HEK293 (cell line): Measurements from ENCODE around the gene ARL14.

ENCODE experiments used
- BCL11A ChIP-seq: fragments of 450-650 bp; formaldehyde crosslinking; IDR thresholded peaks from 2 replicates; pipeline ENCODE4 v1.5.1; 2016; ENCODE audit warnings: low read depth, missing biosample characterization, missing genetic modification characterization
- BCL11B ChIP-seq: fragments of 450-650 bp; formaldehyde crosslinking; IDR thresholded peaks from 2 replicates; pipeline ENCODE4 v1.5.1; 2016; ENCODE audit warnings: low read depth, missing biosample characterization, missing genetic modification characterization
- GLIS2 ChIP-seq: fragments of 450-650 bp; formaldehyde crosslinking; IDR thresholded peaks from 2 replicates; pipeline ENCODE4 v1.5.1; 2016; ENCODE audit warnings: missing biosample characterization, missing genetic modification characterization
- IKZF3 ChIP-seq: fragments of 450-650 bp; IDR thresholded peaks from 2 replicates; pipeline ENCODE4 v1.5.0; 2018; ENCODE audit warnings: missing biosample characterization, mild to moderate bottlenecking, missing genetic modification characterization, moderate library complexity
- KLF16 ChIP-seq: fragments of 450-650 bp; formaldehyde crosslinking; IDR thresholded peaks from 2 replicates; pipeline ENCODE4 v1.5.1; 2017; ENCODE audit warnings: missing biosample characterization, missing genetic modification characterization
- RBAK ChIP-seq: fragments of 450-650 bp; formaldehyde crosslinking; IDR thresholded peaks from 2 replicates; pipeline ENCODE4 v1.5.1; 2016; ENCODE audit warnings: missing biosample characterization, missing genetic modification characterization
- SP2 ChIP-seq: fragments of 450-650 bp; formaldehyde crosslinking; IDR thresholded peaks from 2 replicates; pipeline ENCODE4 v1.5.1; 2016; ENCODE audit warnings: missing biosample characterization, missing genetic modification characterization
- TRIM28 ChIP-seq: IDR thresholded peaks from 2 replicates; pipeline ENCODE4 v1.6.1; 2011; ENCODE audit warnings: low read length, control low read depth, borderline replicate concordance
- YY2 ChIP-seq: fragments of 450-650 bp; formaldehyde crosslinking; IDR thresholded peaks from 2 replicates; pipeline ENCODE4 v1.5.1; 2016; ENCODE audit warnings: missing biosample characterization, missing genetic modification characterization
- ZBTB1 ChIP-seq: fragments of 450-650 bp; formaldehyde crosslinking; IDR thresholded peaks from 2 replicates; pipeline ENCODE4 v1.5.1; 2016; ENCODE audit warnings: missing biosample characterization, missing genetic modification characterization
- ZBTB17 ChIP-seq: fragments of 450-650 bp; formaldehyde crosslinking; IDR thresholded peaks from 2 replicates; pipeline ENCODE4 v1.5.1; 2016; ENCODE audit warnings: missing biosample characterization, missing genetic modification characterization
- ZBTB21 ChIP-seq: fragments of 450-650 bp; formaldehyde crosslinking; IDR thresholded peaks from 2 replicates; pipeline ENCODE4 v1.5.1; 2017; ENCODE audit warnings: missing biosample characterization, missing genetic modification characterization
- ZFP37 ChIP-seq: fragments of 450-650 bp; formaldehyde crosslinking; IDR thresholded peaks from 2 replicates; pipeline ENCODE4 v1.5.1; 2016; ENCODE audit warnings: missing biosample characterization, missing genetic modification characterization
- ZIC2 ChIP-seq: fragments of 450-650 bp; formaldehyde crosslinking; IDR thresholded peaks from 2 replicates; pipeline ENCODE4 v1.5.1; 2016; ENCODE audit warnings: missing biosample characterization, missing genetic modification characterization
- ZNF155 ChIP-seq: fragments of 450-650 bp; formaldehyde crosslinking; IDR thresholded peaks from 2 replicates; pipeline ENCODE4 v1.5.1; 2016; ENCODE audit warnings: missing biosample characterization, missing genetic modification characterization
- ZNF184 ChIP-seq: fragments of 450-650 bp; IDR thresholded peaks from 2 replicates; pipeline ENCODE4 v1.5.1; 2018; ENCODE audit warnings: missing biosample characterization, mild to moderate bottlenecking, missing genetic modification characterization
- ZNF221 ChIP-seq: fragments of 450-650 bp; formaldehyde crosslinking; IDR thresholded peaks from 2 replicates; pipeline ENCODE4 v1.5.1; 2017; ENCODE audit warnings: missing biosample characterization, missing genetic modification characterization, borderline replicate concordance
- ZNF23 ChIP-seq: fragments of 450-650 bp; formaldehyde crosslinking; IDR thresholded peaks from 2 replicates; pipeline ENCODE4 v1.5.1; 2016; ENCODE audit warnings: missing biosample characterization, missing genetic modification characterization, borderline replicate concordance
- ZNF292 ChIP-seq: fragments of 450-650 bp; formaldehyde crosslinking; IDR thresholded peaks from 2 replicates; pipeline ENCODE4 v1.5.1; 2016; ENCODE audit warnings: low read depth, missing biosample characterization, missing genetic modification characterization, borderline replicate concordance
- ZNF354C ChIP-seq: fragments of 450-650 bp; formaldehyde crosslinking; IDR thresholded peaks from 2 replicates; pipeline ENCODE4 v1.5.1; 2016; ENCODE audit warnings: missing biosample characterization, missing genetic modification characterization, low read depth, borderline replicate concordance
- ZNF404 ChIP-seq: fragments of 450-650 bp; formaldehyde crosslinking; IDR thresholded peaks from 2 replicates; pipeline ENCODE4 v1.5.1; 2017; ENCODE audit warnings: missing biosample characterization, missing genetic modification characterization
- ZNF416 ChIP-seq: fragments of 450-650 bp; formaldehyde crosslinking; IDR thresholded peaks from 2 replicates; pipeline ENCODE4 v1.5.1; 2016; ENCODE audit warnings: missing biosample characterization, missing genetic modification characterization
- ZNF521 ChIP-seq: fragments of 450-650 bp; formaldehyde crosslinking; IDR thresholded peaks from 2 replicates; pipeline ENCODE4 v1.5.1; 2017; ENCODE audit warnings: missing biosample characterization, mild to moderate bottlenecking, missing genetic modification characterization
- ZNF600 ChIP-seq: fragments of 450-650 bp; formaldehyde crosslinking; IDR thresholded peaks from 2 replicates; pipeline ENCODE4 v1.5.1; 2016; ENCODE audit warnings: missing biosample characterization, missing genetic modification characterization
- ZNF624 ChIP-seq: fragments of 450-650 bp; formaldehyde crosslinking; IDR thresholded peaks from 2 replicates; pipeline ENCODE4 v1.5.1; 2017; ENCODE audit warnings: missing biosample characterization, missing genetic modification characterization
- ZNF701 ChIP-seq: fragments of 450-650 bp; formaldehyde crosslinking; IDR thresholded peaks from 2 replicates; pipeline ENCODE4 v1.5.1; 2016; ENCODE audit warnings: missing biosample characterization, missing genetic modification characterization
- ZNF707 ChIP-seq: fragments of 450-650 bp; formaldehyde crosslinking; IDR thresholded peaks from 2 replicates; pipeline ENCODE4 v1.5.1; 2016; ENCODE audit warnings: missing biosample characterization, missing genetic modification characterization
- ZNF747 ChIP-seq: fragments of 450-650 bp; formaldehyde crosslinking; IDR thresholded peaks from 2 replicates; pipeline ENCODE4 v1.5.1; 2016; ENCODE audit warnings: missing biosample characterization, missing genetic modification characterization
- TF ChIP-seq, protein P1 (sequence below): fragments of 450-650 bp; formaldehyde crosslinking; IDR thresholded peaks from 2 replicates; pipeline ENCODE4 v1.5.1; 2016; ENCODE audit warnings: missing biosample characterization, missing genetic modification characterization
- TF ChIP-seq, protein P2 (sequence below): fragments of 450-650 bp; formaldehyde crosslinking; conservative IDR thresholded peaks from 2 replicates; pipeline ENCODE4 v1.5.1; 2016; ENCODE audit warnings: low read depth, missing biosample characterization, missing genetic modification characterization
- TF ChIP-seq, protein P3 (sequence below): fragments of 450-650 bp; formaldehyde crosslinking; IDR thresholded peaks from 2 replicates; pipeline ENCODE4 v1.5.1; 2017; ENCODE audit warnings: missing biosample characterization, missing genetic modification characterization
- TF ChIP-seq, protein P4 (sequence below): fragments of 450-650 bp; formaldehyde crosslinking; IDR thresholded peaks from 2 replicates; pipeline ENCODE4 v1.5.1; 2017; ENCODE audit warnings: missing biosample characterization, mild to moderate bottlenecking, missing genetic modification characterization, moderate library complexity

ARL14 gene

DNA sequence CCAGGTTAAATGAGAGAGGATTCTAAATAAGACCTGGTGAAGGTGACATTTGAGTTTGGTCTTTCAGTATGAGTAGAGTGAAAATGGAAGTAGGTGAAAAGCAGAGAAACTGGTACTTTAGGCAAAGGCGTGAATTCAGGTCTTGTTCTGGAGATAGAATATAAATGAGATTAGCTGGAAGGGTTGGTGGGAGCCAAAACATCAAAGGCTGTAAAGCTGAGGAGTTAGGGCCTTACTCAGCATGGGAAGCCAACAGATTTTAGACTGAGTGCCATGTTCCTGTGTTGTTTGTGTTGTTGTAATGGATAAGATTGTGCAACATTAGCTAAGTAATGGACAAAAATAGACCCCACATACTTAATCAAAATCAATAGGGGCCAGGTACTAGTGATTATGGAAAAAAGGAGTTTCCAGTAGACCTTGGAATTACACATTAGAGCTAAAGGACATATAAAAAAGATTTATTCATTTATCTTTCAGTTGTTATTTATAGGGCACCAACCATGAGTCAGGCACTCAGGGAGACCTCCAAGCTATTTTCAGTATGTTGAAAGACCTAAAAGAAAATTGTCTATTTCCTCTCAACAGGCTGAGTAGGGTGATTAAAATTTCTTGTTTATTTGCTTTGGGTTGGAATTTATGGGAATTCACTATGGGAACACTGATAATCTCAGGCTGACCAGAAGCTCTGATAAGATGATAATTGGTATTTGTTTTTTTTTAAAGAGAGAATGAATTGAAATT is 20.8 kb downstream of the ARL14 start (continued):
- TF ChIP-seq IKZF3 (tag by site-specific recombination) (peak; percentile 39; the same call in 1 of the 2 replicates), ZNF354C (tag by site-specific recombination) (no peak), GLIS2 (tag by site-specific recombination) (no peak), ZNF701 (no peak), ZNF184 (tag by site-specific recombination) (no peak), BCL11A (tag by site-specific recombination) (no peak; the same call in 1 of the 2 replicates), ZNF600 (no peak), RBAK (no peak), ZNF707 (tag by site-specific recombination) (no peak), ZBTB17 (no peak), ZNF521 (tag by site-specific recombination) (no peak), ZNF221 (tag by site-specific recombination) (no peak), TRIM28 (peak; percentile 68; the same call in 1 of the 2 replicates), SP2 (tag by site-specific recombination) (no peak), ZIC2 (peak; percentile 35; the same call in 1 of the 2 replicates), BCL11B (tag by site-specific recombination) (0 out of 2 replicates have a peak, but pooled peaks have one; percentile 20), ZNF292 (tag by site-specific recombination) (no peak), ZNF404 (no peak), ZNF624 (tag by site-specific recombination) (no peak), KLF16 (no peak), ZFP37 (tag by site-specific recombination) (no peak), ZBTB1 (tag by site-specific recombination) (no peak), YY2 (tag by site-specific recombination) (no peak), ZBTB21 (0 out of 2 replicates have a peak, but pooled peaks have one; percentile 61), ZNF747 (tag by site-specific recombination) (no peak), ZNF23 (tag by site-specific recombination) (no peak), ZNF416 (tag by site-specific recombination) (no peak), ZNF155 (tag by site-specific recombination) (no peak)
- TF ChIP-seq, protein P1, sequence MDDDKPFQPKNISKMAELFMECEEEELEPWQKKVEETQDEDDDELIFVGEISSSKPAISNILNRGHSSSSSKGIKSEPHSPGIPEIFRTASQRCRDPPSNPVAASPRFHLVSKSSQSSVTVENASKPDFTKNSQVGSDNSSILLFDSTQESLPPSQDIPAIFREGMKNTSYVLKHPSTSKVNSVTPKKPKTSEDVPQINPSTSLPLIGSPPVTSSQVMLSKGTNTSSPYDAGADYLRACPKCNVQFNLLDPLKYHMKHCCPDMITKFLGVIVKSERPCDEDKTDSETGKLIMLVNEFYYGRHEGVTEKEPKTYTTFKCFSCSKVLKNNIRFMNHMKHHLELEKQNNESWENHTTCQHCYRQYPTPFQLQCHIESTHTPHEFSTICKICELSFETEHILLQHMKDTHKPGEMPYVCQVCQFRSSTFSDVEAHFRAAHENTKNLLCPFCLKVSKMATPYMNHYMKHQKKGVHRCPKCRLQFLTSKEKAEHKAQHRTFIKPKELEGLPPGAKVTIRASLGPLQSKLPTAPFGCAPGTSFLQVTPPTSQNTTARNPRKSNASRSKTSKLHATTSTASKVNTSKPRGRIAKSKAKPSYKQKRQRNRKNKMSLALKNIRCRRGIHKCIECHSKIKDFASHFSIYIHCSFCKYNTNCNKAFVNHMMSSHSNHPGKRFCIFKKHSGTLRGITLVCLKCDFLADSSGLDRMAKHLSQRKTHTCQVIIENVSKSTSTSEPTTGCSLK (tag by site-specific recombination), result no peak
- TF ChIP-seq, protein P2, sequence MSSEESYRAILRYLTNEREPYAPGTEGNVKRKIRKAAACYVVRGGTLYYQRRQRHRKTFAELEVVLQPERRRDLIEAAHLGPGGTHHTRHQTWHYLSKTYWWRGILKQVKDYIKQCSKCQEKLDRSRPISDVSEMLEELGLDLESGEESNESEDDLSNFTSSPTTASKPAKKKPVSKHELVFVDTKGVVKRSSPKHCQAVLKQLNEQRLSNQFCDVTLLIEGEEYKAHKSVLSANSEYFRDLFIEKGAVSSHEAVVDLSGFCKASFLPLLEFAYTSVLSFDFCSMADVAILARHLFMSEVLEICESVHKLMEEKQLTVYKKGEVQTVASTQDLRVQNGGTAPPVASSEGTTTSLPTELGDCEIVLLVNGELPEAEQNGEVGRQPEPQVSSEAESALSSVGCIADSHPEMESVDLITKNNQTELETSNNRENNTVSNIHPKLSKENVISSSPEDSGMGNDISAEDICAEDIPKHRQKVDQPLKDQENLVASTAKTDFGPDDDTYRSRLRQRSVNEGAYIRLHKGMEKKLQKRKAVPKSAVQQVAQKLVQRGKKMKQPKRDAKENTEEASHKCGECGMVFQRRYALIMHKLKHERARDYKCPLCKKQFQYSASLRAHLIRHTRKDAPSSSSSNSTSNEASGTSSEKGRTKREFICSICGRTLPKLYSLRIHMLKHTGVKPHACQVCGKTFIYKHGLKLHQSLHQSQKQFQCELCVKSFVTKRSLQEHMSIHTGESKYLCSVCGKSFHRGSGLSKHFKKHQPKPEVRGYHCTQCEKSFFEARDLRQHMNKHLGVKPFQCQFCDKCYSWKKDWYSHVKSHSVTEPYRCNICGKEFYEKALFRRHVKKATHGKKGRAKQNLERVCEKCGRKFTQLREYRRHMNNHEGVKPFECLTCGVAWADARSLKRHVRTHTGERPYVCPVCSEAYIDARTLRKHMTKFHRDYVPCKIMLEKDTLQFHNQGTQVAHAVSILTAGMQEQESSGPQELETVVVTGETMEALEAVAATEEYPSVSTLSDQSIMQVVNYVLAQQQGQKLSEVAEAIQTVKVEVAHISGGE (tag by site-specific recombination), result no peak
- TF ChIP-seq, protein P3, sequence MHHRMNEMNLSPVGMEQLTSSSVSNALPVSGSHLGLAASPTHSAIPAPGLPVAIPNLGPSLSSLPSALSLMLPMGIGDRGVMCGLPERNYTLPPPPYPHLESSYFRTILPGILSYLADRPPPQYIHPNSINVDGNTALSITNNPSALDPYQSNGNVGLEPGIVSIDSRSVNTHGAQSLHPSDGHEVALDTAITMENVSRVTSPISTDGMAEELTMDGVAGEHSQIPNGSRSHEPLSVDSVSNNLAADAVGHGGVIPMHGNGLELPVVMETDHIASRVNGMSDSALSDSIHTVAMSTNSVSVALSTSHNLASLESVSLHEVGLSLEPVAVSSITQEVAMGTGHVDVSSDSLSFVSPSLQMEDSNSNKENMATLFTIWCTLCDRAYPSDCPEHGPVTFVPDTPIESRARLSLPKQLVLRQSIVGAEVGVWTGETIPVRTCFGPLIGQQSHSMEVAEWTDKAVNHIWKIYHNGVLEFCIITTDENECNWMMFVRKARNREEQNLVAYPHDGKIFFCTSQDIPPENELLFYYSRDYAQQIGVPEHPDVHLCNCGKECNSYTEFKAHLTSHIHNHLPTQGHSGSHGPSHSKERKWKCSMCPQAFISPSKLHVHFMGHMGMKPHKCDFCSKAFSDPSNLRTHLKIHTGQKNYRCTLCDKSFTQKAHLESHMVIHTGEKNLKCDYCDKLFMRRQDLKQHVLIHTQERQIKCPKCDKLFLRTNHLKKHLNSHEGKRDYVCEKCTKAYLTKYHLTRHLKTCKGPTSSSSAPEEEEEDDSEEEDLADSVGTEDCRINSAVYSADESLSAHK (tag by site-specific recombination), result peak; percentile 87
- TF ChIP-seq, protein P4, sequence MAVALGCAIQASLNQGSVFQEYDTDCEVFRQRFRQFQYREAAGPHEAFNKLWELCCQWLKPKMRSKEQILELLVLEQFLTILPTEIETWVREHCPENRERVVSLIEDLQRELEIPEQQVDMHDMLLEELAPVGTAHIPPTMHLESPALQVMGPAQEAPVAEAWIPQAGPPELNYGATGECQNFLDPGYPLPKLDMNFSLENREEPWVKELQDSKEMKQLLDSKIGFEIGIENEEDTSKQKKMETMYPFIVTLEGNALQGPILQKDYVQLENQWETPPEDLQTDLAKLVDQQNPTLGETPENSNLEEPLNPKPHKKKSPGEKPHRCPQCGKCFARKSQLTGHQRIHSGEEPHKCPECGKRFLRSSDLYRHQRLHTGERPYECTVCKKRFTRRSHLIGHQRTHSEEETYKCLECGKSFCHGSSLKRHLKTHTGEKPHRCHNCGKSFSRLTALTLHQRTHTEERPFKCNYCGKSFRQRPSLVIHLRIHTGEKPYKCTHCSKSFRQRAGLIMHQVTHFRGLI (tag by site-specific recombination), result no peak
